ENCODE data around the gene PPP1R36. TPM values are rescaled to one million over a fixed set of nuclear protein-coding genes. Genes with fewer than 3 reads are reported as not detected.

PPP1R36 gene
- total RNA-seq, 2 experiments from 2014 or later = 0.29 TPM; not detected in 1

GRCh38 chr14:64506721-64507120, 43.0 kb upstream of the PPP1R36 start:
- ATAC-seq (no peak), DNase-seq (no peak)
- Mint-ChIP-seq H3K27me3 (no peaks in the 10 kb centered on the region), H3K4me3 (peak overlapping the region; percentile 79), H3K27ac (peak overlapping the region; percentile 93), H3K9me3 (no peaks in the 10 kb centered on the region), H3K36me3 (ENCODE audit: low read depth) (peaks cover 52% of the 10 kb centered on the region), H3K4me1 (ENCODE audit: low read depth) (peaks cover 40% of the 10 kb centered on the region)
- intact Hi-C loops (cut with micrococcal nuclease) = loop anchor here (5.0 kb wide), 1 partner anchor 36 kb away; the partner anchor contains the start of gene HSPA2
- TF ChIP-seq, protein P1, sequence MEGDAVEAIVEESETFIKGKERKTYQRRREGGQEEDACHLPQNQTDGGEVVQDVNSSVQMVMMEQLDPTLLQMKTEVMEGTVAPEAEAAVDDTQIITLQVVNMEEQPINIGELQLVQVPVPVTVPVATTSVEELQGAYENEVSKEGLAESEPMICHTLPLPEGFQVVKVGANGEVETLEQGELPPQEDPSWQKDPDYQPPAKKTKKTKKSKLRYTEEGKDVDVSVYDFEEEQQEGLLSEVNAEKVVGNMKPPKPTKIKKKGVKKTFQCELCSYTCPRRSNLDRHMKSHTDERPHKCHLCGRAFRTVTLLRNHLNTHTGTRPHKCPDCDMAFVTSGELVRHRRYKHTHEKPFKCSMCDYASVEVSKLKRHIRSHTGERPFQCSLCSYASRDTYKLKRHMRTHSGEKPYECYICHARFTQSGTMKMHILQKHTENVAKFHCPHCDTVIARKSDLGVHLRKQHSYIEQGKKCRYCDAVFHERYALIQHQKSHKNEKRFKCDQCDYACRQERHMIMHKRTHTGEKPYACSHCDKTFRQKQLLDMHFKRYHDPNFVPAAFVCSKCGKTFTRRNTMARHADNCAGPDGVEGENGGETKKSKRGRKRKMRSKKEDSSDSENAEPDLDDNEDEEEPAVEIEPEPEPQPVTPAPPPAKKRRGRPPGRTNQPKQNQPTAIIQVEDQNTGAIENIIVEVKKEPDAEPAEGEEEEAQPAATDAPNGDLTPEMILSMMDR (IDR thresholded peaks at IDR 0.05) = no peak
- CTCF ChIA-PET = no interaction called here
- POLR2A ChIA-PET = interaction anchor here (0.8 to 0.9 kb wide), 2 partner anchors 120 to 399 kb away, joined by 3 to 4 read pairs; no protein-coding TSS in a partner anchor

DNA sequence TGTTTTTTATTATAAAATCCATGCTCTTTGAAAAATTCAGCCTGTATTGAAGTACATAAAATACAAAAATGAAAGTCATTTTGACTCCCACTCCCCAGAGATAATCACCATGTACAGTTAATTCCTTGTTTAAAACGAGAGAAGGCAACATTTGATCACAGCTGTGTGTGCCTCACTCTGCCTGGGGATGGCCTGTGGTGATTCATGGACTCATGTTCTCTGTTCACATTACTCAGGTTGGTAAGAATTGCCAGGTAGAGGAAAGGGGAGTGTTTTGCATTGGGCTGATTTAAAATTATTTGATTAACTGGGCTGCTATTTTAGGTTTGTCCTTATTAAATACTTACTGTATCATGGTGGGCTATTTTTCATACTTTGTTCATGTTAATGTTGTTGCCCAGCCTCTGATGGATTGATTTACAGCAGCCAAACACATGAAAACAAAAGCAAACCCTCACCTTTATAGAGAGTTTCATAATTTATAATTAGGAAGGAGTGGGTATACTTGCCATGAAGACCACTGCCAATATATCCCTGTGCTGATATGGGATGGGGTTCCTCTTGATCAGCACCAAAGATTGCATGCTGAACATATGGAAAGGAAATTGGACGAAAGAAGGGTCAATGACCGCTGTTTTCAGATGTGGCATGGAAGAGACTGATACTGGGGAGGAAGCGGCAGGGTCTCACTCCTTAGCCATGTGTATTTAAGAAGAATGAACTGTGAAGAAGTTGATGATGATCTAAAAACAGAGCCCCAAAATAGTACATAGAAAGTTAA, 42.2 kb upstream of the PPP1R36 start:
- ChIA-PET CTCF (interaction anchor here (0.7 to 4.0 kb wide), 4 partner anchors 23 to 128 kb away, joined by 3 to 29 read pairs (median 4); no protein-coding TSS in a partner anchor), POLR2A (interaction anchor here (0.5 to 0.9 kb wide), 4 partner anchors 120 to 398 kb away, joined by 3 to 4 read pairs (median 4); no protein-coding TSS in a partner anchor)
- intact Hi-C loops (cut with micrococcal nuclease) = loop anchor here (5.0 kb wide), 1 partner anchor 35 kb away; the partner anchor contains the start of gene HSPA2
- peaks cover 44% of the 10 kb centered on the region for H3K36me3 Mint-ChIP-seq (ENCODE audit: low read depth)
- TF ChIP-seq, protein P1 (IDR thresholded peaks at IDR 0.05) = no peak
- peaks cover 46% of the 10 kb centered on the region for H3K4me1 Mint-ChIP-seq (ENCODE audit: low read depth)
- ATAC-seq (no peak), DNase-seq (peak; percentile 69)
- H3K9me3 Mint-ChIP-seq = no peaks in the 10 kb centered on the region
- H3K27me3 Mint-ChIP-seq = no peaks in the 10 kb centered on the region
- peak overlapping the region; percentile 93 for H3K27ac Mint-ChIP-seq
- peak overlapping the region; percentile 79 for H3K4me3 Mint-ChIP-seq

DNA sequence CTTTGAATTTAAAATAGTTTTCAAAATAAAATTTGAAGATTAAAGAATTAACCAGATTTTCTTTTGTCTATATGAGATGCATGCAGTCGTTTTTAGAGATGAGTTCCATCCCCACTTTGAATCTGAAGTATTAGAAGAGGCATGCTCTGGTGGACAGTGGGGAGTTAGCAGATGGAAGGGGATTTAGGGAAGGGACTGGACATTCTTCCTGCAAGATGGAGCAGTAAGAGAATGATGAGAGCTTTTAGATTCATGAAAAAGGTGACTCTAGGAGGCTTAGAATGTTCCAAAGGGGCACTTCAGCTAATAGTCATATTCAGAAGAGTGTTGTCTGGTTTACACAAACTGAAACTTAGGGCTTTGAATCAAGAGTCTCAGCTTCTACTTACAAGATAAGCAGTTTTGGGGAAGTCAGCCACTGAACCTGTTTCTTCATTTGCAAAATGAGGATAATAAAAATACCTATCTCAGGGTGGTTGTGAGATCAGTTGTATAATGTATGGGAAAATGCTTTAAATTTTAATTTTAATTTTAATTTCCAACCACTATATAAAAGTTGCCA, 41.5 kb upstream of the PPP1R36 start:
- no peak for DNase-seq
- H3K27ac Mint-ChIP-seq = peak overlapping the region; percentile 93
- peaks cover 49% of the 10 kb centered on the region for H3K4me1 Mint-ChIP-seq (ENCODE audit: low read depth)
- no peaks in the 10 kb centered on the region for H3K9me3 Mint-ChIP-seq
- CTCF ChIA-PET = interaction anchor here (0.7 to 4.0 kb wide), 5 partner anchors 24 to 128 kb away, joined by 3 to 29 read pairs (median 4); no protein-coding TSS in a partner anchor
- no peak for ATAC-seq
- peaks cover 39% of the 10 kb centered on the region for H3K36me3 Mint-ChIP-seq (ENCODE audit: low read depth)
- POLR2A ChIA-PET = interaction anchor here (0.5 to 1.3 kb wide), 4 partner anchors 12 to 194 kb away, joined by 3 to 4 read pairs (median 3); no protein-coding TSS in a partner anchor
- TF ChIP-seq, protein P1 (IDR thresholded peaks at IDR 0.05) = no peak
- peak overlapping the region; percentile 79 for H3K4me3 Mint-ChIP-seq
- intact Hi-C loops (cut with micrococcal nuclease) = loop anchor here (5.0 kb wide), 1 partner anchor 34 kb away; the partner anchor contains the start of gene HSPA2
- H3K27me3 Mint-ChIP-seq = no peaks in the 10 kb centered on the region

GRCh38 chr14:64509036-64509435, 40.7 kb upstream of the PPP1R36 start:
- no peak for DNase-seq
- Mint-ChIP-seq H3K36me3 (ENCODE audit: low read depth) (peaks cover 41% of the 10 kb centered on the region), H3K4me3 (peak overlapping the region; percentile 79), H3K9me3 (no peaks in the 10 kb centered on the region), H3K27ac (peak overlapping the region; percentile 73), H3K4me1 (ENCODE audit: low read depth) (peaks cover 54% of the 10 kb centered on the region), H3K27me3 (no peaks in the 10 kb centered on the region)
- intact Hi-C loops (cut with micrococcal nuclease) = loop anchor here (5.0 kb wide), 1 partner anchor 33 kb away; the partner anchor contains the start of gene HSPA2
- CTCF ChIA-PET = interaction anchor here (1.0 to 4.0 kb wide), 8 partner anchors 14 to 165 kb away, joined by 3 to 44 read pairs (median 5); partner anchors contain the start of gene HSPA2
- ATAC-seq = no peak
- TF ChIP-seq, protein P1 (IDR thresholded peaks at IDR 0.05) = no peak
- POLR2A ChIA-PET = interaction anchor here (1.1 to 1.3 kb wide), 2 partner anchors 11 to 12 kb away, joined by 3 read pairs; no protein-coding TSS in a partner anchor
